Inflammatory macrophage treated with lipopolysaccharide for 1 hour (primary cell): ENCODE data around the gene PRKAG2.

Experiments
- DNase-seq, 2 donors: peaks; one replicate each; pipeline ENCODE4 v3.0.0-alpha.2; 2020 to 2022

The PRKAG2 gene

DNA sequence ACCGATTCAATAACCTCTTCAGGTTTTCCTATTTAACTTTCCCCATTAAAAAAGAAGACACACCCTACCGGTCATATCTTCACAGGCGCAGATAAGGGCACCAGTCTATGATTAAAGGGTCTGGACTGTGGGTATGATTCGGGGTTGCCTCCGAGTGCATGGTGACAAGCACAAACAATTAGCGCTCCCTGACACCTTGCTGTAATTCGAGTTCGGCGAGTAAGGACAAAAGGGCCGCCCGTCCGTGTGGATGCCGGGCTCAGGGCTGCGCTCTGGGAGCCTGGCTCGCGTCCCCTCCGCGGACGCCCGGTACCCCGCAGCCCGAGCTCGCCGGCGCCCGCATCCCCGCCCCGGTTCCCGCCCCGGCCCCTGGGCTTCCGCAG, 245.4 kb downstream of the PRKAG2 start:
- DNase-seq: peak in 1 of 2 donors; percentile 29

DNA sequence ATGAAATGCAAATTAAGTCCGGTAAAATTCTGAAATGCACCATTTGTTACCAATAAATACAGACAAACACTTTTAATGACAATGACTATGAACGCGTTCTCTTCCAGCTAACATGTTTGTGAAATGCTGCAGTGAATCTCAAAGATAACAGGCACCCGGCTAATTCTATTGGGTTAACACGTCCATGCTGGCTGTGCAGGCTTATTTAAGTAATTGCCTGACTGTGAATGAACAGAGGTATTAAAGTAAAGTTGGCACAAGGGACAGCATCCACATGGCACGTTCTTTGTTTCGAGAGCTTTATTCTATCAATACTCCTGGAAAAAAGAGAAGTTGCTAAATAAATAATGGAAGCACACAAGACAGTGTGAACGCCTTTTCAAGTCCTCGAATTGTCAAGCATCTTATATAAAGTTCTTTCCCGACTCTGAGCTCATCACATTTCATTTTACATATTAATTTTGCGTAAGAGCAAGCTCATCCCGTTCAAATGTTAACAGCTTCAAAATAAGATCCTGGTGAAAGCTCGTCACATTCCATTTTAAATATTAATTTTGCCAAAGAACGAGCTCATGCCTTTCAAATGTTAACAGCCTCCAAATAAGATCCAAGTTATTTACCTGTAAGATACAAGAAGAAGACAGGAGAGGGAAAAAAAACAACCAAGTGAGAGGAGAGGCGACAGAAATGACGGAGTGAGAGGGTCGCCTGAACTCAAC, 245.9 kb downstream of the PRKAG2 start:
- peak in 1 of 2 donors; percentile 22 for DNase-seq

DNA sequence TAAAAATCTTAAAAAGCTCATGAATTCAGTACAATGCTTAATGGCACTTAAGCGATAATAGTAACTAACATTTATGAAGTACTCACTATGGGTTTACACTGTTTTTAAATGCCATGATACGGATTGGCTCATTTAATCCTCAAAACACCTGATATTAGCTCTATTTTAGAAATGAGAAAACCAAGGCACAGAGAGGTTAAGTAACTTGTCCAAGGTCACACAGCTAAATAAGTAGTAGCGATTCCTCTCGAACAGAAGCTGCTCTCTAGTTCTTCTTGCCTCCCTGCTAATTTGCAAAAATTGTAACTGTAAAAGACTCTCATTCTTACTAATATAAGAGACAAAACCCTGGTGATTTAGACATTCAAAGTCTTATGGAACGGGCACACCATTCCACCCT, 246.6 kb downstream of the PRKAG2 start:
- no peak for DNase-seq

DNA sequence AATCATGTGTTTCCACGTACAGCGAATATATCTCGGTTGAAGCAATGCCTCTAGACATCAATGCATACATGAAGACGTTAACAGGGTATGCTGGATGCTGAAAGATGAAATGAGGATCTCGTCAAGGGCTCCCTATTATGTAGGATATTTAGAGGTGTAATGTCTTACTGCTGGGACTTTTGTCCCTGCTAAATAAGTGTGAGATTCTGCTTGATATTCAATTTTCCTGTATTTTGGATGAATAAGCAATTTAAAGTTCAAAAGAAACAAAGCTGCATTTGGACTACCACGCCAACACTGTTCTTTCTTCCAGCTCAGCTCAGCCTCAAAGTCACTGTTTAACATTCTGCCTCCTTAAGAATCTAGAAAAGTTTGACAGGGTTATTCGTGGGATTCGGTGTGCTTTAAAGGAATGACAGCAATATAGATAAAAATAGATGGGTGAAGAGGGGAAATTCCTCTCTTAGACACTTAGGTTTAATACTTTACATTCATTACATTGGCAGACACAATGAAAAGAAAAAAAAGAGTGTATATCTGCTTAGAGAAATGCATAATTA, 247.1 kb downstream of the PRKAG2 start:
- DNase-seq: no peak

DNA sequence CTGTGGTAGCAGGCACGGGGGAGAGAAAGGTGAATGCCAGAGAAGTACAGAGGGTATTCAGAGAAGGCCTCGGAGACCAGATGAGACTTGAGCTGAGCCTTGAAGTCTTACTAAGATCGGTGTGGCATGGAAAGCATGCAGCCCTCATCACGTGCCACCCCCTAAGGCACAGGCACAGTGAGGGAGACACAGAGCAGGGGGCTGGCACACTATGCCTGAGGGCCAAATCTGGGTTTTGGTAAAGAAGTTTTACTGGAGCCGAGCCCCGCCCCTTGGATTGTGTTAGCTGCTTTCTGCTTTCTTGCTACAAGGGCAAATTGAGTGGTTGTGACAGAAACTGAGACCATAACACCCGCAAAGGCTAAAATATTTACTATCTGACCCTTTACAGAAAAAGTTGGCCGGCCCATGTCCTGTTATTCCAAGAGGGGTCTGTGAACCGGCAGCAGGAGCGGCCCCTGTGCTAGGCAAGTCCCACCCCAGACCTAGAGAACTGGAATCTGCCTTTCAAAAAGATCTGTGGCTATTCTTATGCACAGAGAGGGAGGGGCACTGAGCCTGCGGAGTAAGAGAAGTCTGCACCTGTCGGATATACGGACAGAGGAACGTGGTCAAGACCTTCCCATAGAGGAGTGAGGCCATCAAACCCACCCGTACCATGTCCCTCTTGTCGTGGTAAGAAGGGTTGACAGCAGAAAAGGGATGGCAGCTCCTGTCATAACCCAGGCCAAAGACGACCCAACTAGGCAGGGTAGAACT, 247.9 kb downstream of the PRKAG2 start:
- no peak for DNase-seq

DNA sequence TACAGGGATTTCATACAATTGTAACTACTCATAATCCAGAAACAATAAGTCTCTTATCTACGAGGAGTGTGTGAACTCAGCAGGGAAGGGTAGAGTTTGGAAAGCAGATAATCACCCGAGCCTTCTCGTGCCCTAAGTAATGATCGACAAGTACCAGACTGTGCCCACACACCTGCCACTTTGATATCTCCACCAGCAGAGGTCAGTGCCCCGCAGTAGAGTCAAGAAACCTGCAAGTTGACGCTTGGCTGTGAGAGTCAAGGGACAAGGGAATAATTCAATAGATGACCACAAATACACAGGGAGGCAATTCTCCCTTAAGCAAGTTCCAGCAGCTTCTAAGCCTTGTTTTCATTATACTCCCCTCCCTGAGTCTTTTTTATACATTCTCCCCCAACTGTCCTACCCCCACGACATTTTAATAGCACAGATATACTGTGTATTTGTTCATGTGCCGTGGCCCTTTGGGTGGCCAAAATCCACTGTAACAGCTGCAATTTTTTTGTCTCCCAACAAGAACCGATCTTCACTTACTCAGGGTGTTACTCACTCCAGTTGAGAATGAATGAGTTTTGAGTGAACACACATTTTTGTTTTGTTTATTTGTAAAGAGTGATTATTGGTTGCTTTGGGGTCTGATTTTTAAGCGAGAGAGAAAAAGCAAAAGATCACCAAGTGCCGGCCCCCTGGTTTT, 250.3 kb downstream of the PRKAG2 start:
- no peak for DNase-seq

DNA sequence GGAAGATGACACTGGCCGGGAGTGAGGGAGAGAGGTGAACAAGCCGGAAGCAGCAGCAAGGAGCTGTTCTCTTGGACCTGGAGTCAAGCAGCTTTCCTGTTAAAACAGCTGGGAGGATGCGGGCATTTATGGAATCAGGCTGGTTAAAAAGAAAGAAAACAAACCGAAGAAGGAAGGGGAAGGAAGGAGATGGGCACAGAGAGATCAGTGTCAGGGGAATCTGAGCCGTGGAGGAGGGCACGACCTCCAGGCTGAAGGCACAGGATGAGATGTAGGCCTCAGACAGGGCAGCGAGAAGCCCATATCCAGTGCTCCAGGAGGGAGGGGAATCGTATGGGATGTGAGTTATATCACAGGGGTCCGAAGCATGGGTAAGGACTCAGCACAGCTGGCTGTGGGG, 251.3 kb downstream of the PRKAG2 start:
- DNase-seq: no peak

DNA sequence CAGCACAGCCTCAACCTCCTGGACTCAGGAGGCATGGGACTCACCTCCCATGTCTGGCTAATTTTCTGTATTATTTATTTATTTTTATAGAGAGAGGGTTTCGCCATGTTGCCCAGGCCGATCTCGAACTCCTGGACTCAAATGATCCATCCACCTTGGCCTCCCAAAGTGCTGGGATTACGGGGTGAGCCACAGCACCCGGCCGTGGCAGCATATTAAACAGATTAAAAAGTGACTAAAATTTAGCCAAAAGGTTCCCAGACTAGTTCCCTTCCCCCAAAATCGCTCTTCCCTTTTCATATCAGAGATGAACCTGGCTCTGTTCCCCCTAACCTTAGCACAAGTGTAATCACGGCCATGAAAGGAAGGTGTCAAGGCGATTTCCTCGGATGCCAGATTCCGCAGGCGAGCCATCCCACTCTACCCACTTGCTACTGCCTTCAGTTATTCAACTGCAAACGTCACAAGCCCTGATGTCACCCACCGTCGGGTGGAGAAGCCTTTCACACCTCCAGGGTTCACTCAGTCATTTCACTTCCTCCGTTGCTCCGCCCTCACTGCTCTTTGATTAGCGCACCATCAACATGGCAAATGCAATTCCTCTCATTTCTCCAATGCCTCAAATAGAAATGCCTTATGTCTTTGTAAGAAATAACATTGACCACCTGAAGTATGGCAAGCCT, 252.5 kb downstream of the PRKAG2 start:
- no peak for DNase-seq

DNA sequence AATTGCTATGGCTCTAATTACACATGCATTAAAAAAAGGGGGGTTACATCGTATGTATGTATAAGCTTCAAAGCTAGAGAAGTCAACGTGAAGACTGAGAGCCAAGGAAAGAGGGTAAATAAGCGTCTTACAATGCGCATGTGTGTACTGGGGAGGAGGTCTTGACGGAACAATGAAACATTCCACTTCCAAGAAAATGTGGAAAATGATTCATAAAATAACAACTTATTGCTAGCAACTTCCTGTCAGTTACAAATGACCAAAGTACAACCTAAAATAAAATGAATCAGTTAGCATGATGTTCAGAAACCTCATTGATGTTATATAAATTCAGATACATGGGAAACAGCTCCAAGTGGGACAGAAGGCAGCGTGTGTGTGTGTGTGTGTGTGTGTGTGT, 253.1 kb downstream of the PRKAG2 start:
- DNase-seq: no peak

DNA sequence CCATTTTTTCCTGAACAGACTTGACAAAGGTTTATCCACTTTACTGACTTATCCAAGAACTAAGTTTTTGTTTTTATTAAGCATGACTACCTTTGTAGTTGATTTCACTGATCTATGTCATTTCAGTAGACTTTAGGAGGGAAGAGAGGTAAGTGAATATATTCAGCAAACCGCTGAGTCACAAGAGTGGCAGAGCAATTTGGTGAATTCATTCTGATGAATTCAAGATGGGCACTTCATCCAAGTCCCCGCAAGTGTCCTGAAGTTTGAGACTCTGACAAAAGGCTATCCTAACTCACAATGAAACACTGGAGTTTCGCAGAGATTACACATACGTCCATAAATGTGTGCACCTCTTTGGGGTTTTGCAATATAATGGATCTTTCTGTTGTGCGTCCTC, 255.0 kb downstream of the PRKAG2 start:
- no peak for DNase-seq

DNA sequence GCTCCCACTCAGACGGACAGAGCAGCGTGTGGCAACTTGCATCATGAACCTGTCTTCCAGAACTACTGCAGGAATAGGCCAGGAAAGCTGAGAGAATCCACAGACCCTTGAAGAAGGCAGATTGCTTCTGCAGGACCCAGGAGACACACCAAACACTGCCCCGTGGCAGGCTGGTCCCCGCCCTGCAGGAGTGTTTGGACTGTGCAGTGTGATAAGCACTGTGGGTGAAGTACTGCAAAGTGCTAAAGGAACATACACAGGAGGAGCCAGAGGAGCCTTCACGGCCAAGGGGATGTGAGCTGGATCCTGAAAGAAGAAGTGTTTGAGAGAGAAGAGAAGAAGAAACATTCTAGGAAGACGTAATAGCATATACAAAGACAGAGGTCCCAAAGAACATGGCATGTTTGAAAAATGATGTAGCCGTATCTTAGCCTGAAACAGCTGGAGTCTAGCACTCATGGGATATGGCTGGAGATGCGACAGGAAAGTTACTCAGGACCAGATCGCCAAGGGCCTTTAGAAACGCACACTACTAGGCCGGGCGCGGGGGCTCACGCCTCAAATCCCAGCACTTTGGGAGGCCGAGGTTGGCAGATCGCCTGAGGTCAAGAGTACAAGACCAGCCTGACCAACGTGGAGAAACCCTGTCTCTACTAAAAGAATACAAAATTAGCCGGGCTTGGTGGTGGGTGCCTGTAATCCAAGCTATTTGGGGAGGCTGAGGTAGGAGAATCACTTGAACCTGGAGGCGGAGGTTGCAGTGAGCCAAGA, 260.3 kb downstream of the PRKAG2 start:
- no peak for DNase-seq

DNA sequence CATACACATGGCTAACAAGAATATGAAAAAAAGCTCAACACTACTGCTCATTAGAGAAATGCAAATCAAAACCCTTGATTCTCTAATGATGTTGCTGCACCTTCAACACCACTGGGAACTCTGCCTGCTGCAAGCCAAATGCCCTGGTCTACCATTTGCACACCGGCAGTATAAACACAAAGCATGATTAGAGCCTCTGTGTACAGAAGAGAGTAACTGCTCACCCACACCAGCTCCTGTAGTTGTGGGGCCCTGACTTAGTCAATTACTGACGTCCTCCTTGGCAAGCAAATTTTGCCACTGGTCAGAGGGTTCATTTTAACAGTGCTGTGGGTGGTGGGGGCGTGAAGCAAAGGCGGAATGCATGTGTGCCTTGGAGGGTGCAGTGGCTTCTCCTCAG, 261.1 kb downstream of the PRKAG2 start:
- DNase-seq: no peak

DNA sequence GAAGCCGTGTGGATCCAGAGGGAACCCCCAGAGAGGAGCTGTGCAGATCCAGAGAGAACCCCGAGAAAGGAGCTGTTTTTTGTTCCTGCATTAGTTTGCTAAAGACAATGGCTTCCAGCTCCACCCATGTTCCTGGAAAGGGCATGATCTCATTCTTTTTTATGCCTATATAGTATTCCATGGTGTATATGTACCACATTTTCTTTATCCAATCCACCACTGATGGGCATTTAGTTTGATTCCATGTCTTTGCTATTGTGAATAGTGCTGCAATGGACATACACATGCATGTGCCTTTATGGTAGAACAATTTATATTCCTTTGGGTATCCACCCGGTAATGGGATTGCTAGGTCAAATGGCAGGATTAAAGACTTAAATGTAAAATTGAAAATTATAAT, 261.9 kb downstream of the PRKAG2 start:
- no peak for DNase-seq

DNA sequence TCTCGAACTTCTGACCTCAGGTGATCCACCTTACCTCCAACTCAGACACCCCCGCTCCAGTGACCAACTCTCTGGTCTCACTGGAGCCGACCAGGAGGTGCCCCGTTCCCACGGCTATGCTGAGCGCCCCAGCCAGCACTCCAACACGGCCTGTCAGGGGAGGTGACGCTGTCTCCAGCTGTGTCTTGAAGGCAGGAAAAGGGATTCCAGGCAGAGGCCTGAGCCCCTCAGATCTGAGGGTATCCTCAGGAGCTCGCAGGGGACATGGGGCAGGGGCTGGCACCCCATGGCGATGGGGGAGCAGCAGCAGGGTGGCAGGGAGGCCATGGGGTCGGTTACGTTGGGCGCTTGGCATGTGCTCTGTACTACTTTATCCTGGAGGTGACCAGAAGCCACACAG, 262.9 kb downstream of the PRKAG2 start:
- DNase-seq: no peak

DNA sequence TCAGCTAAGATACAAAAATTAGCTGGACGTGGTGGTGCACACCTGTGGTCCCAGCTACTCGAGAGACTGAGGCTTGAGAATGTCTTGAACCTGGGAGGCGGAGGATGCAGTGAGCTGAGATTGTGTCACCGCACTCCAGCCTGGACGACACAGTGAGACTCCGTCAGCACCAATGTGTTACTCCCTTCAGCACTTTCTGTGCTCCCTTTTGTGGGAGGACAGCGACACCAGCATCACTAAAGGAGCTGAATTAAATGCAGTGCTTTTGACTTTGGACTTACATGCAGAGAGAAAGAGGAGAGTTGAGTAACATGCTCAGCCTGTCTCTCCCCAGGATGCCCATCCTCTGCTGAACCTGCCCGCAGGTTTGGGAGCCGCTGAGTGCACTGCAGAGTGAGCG, 265.0 kb downstream of the PRKAG2 start:
- DNase-seq: no peak

DNA sequence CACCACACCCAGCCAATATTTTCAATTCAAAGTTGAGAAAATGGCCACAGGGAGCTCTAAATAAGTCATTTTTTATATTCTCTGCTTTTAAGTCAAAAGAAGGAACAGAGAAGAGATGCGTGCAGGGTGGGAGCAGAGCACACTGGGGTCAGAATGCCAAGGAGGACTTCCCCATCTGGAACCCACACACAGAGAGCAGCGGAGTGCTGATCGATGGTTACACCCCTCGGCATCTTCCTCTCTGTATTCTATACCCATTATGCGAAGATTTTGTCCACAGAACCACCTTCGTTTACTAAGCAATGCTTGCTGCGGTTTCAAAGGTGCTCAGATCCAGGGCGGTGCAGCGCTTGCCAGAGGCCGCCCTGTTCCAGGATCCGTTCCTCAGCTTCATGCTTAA, 265.9 kb downstream of the PRKAG2 start:
- DNase-seq: peak in 1 of 2 donors; percentile 20

DNA sequence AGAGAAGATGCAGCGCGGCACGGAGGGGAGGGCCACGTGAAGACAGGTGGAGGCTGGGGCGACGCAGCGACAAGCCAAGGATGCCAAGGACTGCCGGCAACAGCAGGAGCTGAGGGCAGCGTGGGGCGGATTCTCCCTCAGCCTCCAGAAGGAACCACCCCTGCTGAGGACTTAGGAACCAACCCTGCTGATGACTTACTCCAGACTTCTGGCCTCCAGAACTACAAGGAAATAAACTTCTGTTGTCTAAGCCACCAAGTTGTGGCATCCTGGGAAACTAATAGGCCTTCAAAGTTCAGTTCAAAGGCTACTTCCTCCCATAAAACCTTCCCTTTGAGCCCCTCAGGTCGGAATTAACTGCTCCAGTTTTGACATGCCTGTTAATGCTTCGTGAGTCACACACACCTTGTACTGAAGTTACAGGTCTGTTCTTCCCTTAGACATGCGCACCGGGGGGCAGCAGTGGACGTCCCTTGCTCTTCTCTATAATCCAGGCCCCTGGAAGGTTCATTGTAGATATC, 268.8 kb downstream of the PRKAG2 start:
- no peak for DNase-seq

DNA sequence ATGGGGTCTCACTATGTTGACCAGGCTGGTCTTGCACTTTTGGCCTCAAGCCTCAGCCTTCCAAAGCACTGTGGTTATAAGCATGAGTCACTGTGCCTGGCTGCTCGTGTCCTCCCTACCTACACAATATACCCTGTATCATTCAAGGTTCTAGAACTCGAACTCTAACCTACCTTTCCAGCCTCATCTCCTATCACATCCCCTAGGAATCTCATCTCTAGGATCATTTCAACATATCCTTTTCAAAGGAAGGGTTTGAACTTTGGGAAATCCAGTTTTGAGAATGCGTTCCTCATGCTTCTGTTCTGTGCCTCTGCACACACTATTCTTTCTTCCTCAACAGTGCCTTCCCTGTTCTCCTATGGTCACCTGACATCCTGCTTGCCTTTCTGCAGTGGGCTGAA, 269.4 kb downstream of the PRKAG2 start:
- no peak for DNase-seq

DNA sequence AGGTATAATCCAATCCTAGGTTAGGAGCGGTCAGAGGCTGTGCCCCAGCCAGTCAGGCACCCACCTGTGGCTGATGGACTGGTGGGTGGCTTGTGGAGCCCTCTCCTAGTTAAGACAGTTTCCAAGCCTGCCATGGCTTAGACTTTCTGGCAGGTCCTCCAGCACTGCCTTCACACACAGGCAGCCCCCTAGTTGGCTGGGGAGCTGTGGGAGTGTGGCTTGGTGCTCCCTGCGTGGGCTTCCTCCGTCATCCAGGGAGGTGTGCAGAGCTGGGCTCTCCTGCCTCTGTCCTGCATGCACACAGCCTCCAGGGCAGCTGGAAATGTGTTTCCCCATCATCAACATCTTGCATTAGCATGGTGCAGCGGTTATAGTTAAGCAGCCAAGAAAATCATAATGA, 273.0 kb downstream of the PRKAG2 start:
- DNase-seq: no peak

DNA sequence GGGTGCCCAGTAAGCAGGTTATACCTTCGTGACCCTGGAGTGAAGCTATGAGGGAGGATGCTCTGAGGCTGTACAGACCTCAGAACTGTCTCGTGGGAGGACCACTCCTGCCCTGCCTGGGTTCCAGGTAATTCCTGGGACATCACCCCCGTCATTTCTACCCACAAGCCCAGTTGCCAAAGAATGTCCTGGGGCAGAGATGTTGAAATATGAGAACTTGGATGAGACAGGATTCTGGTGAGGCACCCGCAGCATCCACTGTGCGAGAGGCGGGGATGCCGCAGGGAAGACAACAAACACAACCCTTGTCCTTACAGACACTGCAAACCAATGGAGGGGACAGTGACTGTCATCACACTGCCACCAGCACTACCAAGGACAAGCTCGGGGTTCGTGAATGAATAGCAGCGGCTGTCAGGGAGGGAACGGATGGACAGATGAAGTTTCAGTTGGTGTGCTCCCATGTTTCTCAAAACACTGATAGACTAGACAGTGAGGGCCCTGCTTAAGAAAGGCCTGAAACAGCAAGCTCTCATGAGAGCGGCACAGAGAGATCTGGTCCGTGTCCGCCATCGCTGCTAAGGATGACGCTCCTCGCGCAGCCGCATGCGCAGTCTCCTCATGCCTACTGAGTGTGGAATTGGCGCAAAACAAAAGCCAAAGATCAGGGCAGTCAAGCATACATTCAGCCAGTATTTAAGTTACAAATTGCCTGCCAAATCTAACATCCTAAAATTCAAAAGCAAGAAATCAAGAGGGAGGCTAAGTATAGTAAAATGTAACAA, 275.2 kb downstream of the PRKAG2 start:
- DNase-seq: no peak

DNA sequence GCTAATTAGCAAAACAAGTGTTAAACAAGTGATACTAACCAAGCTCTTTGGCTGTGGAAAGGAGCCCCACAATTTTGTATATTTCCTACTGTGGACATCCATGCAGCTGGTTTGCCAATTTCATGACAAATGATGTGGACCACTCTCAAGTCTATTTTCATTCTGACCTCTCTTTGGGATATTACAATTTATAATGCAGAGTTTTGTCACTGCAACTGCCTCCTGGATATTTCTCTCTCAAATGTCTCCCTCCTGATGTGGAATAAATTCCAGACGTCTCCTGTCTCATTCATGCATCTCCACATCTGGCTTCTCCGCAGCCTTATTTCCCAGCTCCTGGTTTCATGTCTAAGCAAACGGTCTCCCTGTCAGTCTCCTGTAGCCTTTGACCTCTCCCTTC, 276.6 kb downstream of the PRKAG2 start:
- DNase-seq: no peak
